Fibroblast of lung (primary cell): ENCODE results near the gene SMCHD1.

Source experiments
- CTCF ChIP-seq, 2 donors: IDR thresholded peaks in 1 of 2; conservative IDR thresholded peaks in 1 of 2; 1 replicate in 1 of 2; 2 replicates in 1 of 2; pipeline ENCODE4 v1.5.1; 2011 to 2012; ENCODE audit warnings: low read length in 2 of 2, control low read depth in 1 of 2, inconsistent platforms in 1 of 2, low read depth in 1 of 2, mild to moderate bottlenecking in 1 of 2
- EZH2 ChIP-seq: IDR thresholded peaks from 2 replicates; pipeline ENCODE4 v1.5.1; 2012; ENCODE audit warnings: low read length, control low read depth, mild to moderate bottlenecking; ENCODE audit errors: missing control alignments

GRCh38 chr18:2799369-2799768 is 143.8 kb downstream of the SMCHD1 start:
- TF ChIP-seq CTCF (conservative IDR thresholded peaks at IDR 0.05 in 1 of 2, IDR thresholded peaks at IDR 0.05 in 1 of 2; ENCODE audit: low read depth in 1 of 2, low read length in 2 of 2), result no peak
- no peak for TF ChIP-seq EZH2
